Kidney (tissue), 22 donors: ENCODE data around the gene FANCB. TPM values are rescaled to one million over a fixed set of nuclear protein-coding genes. Genes with fewer than 3 reads are reported as not detected.

Experiments used
- DNase-seq, 5 donors: peaks; one replicate each; pipeline ENCODE4 v3.0.0-alpha.2; 2013 to 2020
- FAIRE-seq: peaks from 2 replicates; lab custom pipeline; 2012; peaks lifted over from hg19 to GRCh38; lab: Jason Lieb, UNC
- H3K27ac ChIP-seq, 2 donors: one replicate each; pipeline ENCODE4 v1.7.0; 2013; ENCODE audit warnings: low read depth in 2 of 2, low read length in 2 of 2, inconsistent platforms in 1 of 2
- H3K27me3 ChIP-seq: one replicate; pipeline ENCODE4 v1.7.1; 2013; ENCODE audit warnings: low read length, inconsistent platforms; ENCODE audit not compliant: control insufficient read depth, insufficient read depth
- H3K36me3 ChIP-seq, 3 donors: one replicate each; pipeline versions ENCODE4 v1.7.0 to v1.7.1; 2013; ENCODE audit warnings: low read length in 3 of 3, control low read depth in 1 of 3, inconsistent platforms in 1 of 3; ENCODE audit not compliant: insufficient read depth in 3 of 3, control insufficient read depth in 2 of 3
- H3K4me1 ChIP-seq, 3 donors: one replicate each; pipeline versions ENCODE4 v1.7.0 to v1.7.1; 2013; ENCODE audit warnings: low read length in 3 of 3, inconsistent platforms in 1 of 3, low read depth in 1 of 3; ENCODE audit not compliant: control insufficient read depth in 2 of 3, insufficient read depth in 2 of 3
- H3K4me3 ChIP-seq, 3 donors: one replicate each; pipeline versions ENCODE4 v1.7.0 to v1.8.1; 2013; ENCODE audit warnings: low read length in 3 of 3, control low read depth in 1 of 3, inconsistent platforms in 1 of 3
- H3K9ac ChIP-seq, 3 donors: one replicate each; pipeline versions ENCODE4 v1.7.0 to v1.7.1; 2013; ENCODE audit warnings: low read length in 3 of 3, control low read depth in 1 of 3, inconsistent platforms in 1 of 3
- H3K9me3 ChIP-seq, 3 donors: one replicate each; pipeline versions ENCODE4 v1.7.0 to v1.7.1; 2013; ENCODE audit warnings: low read length in 3 of 3, control low read depth in 1 of 3, inconsistent platforms in 1 of 3; ENCODE audit not compliant: control insufficient read depth in 2 of 3, insufficient read depth in 1 of 3
- CTCF ChIP-seq: IDR thresholded peaks from 3 replicates; pipeline ENCODE4 v1.5.1; 2012; ENCODE audit warnings: mild to moderate bottlenecking, moderate library complexity, borderline replicate concordance; ENCODE audit not compliant: insufficient read depth; ENCODE audit errors: extremely low read depth
- intact Hi-C: fragments of 100-400 bp; cut with DNase I; formaldehyde crosslinking; loops from one replicate; pipeline ENCODE4 v1.11.1; 2022
- long read RNA-seq, 10 donors: library from polyadenylated mRNA in 1 of 10; unstranded in 1 of 10; transcript quantifications; one replicate each; pipeline ENCODE4 v2.0.0 and lab custom pipeline, GENCODE V29; 2021 to 2026
- polyA plus RNA-seq: library from polyadenylated mRNA; stranded (reverse); fragments of 350-450 nt; fragmentation: Illumina TruSeq; extraction: RNeasy Lipid Tissue Mini Kit (QIAGEN cat#74804); gene quantifications from one replicate; pipeline ENCODE4 v1.2.3, GENCODE V29; 2014; ENCODE audit warnings: low read depth, low replicate concordance; ENCODE audit not compliant: insufficient read depth
- total RNA-seq: library from RNA; stranded (reverse); fragmentation: NEBNext Ultra II Directional; extraction: Animal tissue kit (Norgen Biotek cat#: 25700); gene quantifications from one replicate; pipeline ENCODE4 v1.2.1, GENCODE V29; 2021
- donor health status: control.
- donor health status: control.
- donor health status: control.
- donor health status: control.
- donor health status: control.
- donor health status: DM: yes; HTN: yes; CAD: no.
- donor health status: Normal renal cell carcinoma (clear cell type).

The FANCB gene
- total RNA-seq (1.4 TPM), polyA plus RNA-seq (not detected)
- long read RNA-seq, donor 1, partial matches to known transcripts: 0 of 1 reads
- long read RNA-seq, donor 1, other reads (novel, unspliced or antisense): 0 of 1 reads
- long read RNA-seq, donor 2: 0 reads
- long read RNA-seq, donor 3, partial matches to known transcripts: 0 of 1 reads
- long read RNA-seq, donor 3, other reads (novel, unspliced or antisense): 0 of 1 reads
- long read RNA-seq, donor 4: 0 reads
- long read RNA-seq, donor 5: 0 reads
- long read RNA-seq, donor 6: 0 reads
- long read RNA-seq, donor 7: 0 reads
- long read RNA-seq, donor 8: 0 reads
- long read RNA-seq, donor 9: 0 reads
- long read RNA-seq, donor 10: 0 reads

- peak within 1 kb of the TSS; percentile 76 to 86 (median 82) for H3K9ac ChIP-seq
- peak within 1 kb of the TSS in 1 of 2 donors; percentile 53 for H3K27ac ChIP-seq
- peak within 1 kb of the TSS; percentile 89 to 96 (median 91) for H3K4me3 ChIP-seq
- no peaks in the 10 kb centered on the region for H3K36me3 ChIP-seq
- FAIRE-seq (peak; percentile 96), DNase-seq (peak; percentile 96 to 98 (median 96))
- H3K4me1 ChIP-seq: no peaks in the 10 kb centered on the region
- no peaks in the 10 kb centered on the region for H3K9me3 ChIP-seq
- TF ChIP-seq CTCF: no peak
- intact Hi-C loops: no loop called here
- no peaks in the 10 kb centered on the region for H3K27me3 ChIP-seq
Measured at GRCh38 chrX:14872851-14873675, at the start of gene FANCB, which contains the start of gene MOSPD2. Gene FANCB (minus strand): TSS chrX:14873069. CDS start chrX:14865510, 7,559 bp downstream. Gene MOSPD2 (plus strand): TSS chrX:14873421. CDS start chrX:14873529, 108 bp downstream.

GRCh38 chrX:14922437-14922836 is 49.6 kb upstream of the FANCB start:
- H3K36me3 ChIP-seq: no peaks in the 10 kb centered on the region
- intact Hi-C loops: no loop called here
- DNase-seq (no peak), FAIRE-seq (no peak)
- no peaks in the 10 kb centered on the region for H3K4me1 ChIP-seq
- no peaks in the 10 kb centered on the region for H3K27me3 ChIP-seq
- no peak for TF ChIP-seq CTCF
- no peaks in the 10 kb centered on the region for H3K9me3 ChIP-seq
- no peak overlapping the region for H3K4me3 ChIP-seq
- H3K27ac ChIP-seq: no peak overlapping the region
- no peak overlapping the region for H3K9ac ChIP-seq

GRCh38 chrX:14920196-14920595 is 47.3 kb upstream of the FANCB start:
- FAIRE-seq: no peak
- H3K27me3 ChIP-seq: peaks cover 3% of the 10 kb centered on the region
- H3K36me3 ChIP-seq: no peaks in the 10 kb centered on the region

More at GRCh38 chrX:14920196-14920595, 47.3 kb upstream of the FANCB start:
- no peak overlapping the region for H3K9ac ChIP-seq
- DNase-seq: no peak
- H3K9me3 ChIP-seq: no peaks in the 10 kb centered on the region
- no peak overlapping the region for H3K4me3 ChIP-seq
- H3K4me1 ChIP-seq: no peaks in the 10 kb centered on the region
- intact Hi-C loops: no loop called here
- H3K27ac ChIP-seq: no peak overlapping the region
- TF ChIP-seq CTCF: no peak
